NB4 (cell line): Measurements from ENCODE around the gene NFATC2IP.

ENCODE experiments used
- POLR2A ChIP-seq: IDR thresholded peaks from 2 replicates; pipeline ENCODE4 v1.6.1; 2011; ENCODE audit warnings: mild to moderate bottlenecking; ENCODE audit not compliant: insufficient read length; ENCODE audit errors: extremely low read depth
- TF ChIP-seq, protein P1 (sequence below): IDR thresholded peaks from one replicate; pipeline ENCODE4 v1.5.1; 2012; ENCODE audit warnings: low read depth, low read length

DNA sequence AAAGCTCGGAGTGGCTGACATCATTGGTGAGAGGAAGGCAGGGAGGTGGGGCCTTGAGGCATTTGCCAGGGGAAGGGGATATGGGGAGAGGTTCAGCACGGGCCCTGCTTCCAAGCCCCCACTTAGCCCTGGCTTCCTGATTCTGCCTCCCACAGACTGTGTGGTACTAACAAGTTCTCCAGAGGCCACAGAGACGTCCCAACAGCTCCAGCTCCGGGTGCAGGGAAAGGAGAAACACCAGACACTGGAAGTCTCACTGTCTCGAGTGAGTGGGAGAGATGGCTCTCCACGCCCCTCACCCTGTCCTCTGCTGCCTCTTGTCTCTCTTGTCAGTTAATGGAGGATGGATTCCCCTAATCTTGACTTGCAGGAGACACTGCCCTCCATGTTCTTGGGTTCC lies 8.1 kb downstream of the NFATC2IP start:
- TF ChIP-seq POLR2A: no peak
- TF ChIP-seq, protein P1, sequence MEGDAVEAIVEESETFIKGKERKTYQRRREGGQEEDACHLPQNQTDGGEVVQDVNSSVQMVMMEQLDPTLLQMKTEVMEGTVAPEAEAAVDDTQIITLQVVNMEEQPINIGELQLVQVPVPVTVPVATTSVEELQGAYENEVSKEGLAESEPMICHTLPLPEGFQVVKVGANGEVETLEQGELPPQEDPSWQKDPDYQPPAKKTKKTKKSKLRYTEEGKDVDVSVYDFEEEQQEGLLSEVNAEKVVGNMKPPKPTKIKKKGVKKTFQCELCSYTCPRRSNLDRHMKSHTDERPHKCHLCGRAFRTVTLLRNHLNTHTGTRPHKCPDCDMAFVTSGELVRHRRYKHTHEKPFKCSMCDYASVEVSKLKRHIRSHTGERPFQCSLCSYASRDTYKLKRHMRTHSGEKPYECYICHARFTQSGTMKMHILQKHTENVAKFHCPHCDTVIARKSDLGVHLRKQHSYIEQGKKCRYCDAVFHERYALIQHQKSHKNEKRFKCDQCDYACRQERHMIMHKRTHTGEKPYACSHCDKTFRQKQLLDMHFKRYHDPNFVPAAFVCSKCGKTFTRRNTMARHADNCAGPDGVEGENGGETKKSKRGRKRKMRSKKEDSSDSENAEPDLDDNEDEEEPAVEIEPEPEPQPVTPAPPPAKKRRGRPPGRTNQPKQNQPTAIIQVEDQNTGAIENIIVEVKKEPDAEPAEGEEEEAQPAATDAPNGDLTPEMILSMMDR: no peak
